ENCODE data around the gene TEX22. TPM values are rescaled to one million over a fixed set of nuclear protein-coding genes. Genes with fewer than 3 reads are reported as not detected.

TEX22 gene
- total RNA-seq, 2 donors from 2014 or later = 0.60 to 1.7 TPM

GRCh38 chr14:105369653-105370040 is 28.7 kb upstream of the TEX22 start:
- Mint-ChIP-seq H3K27ac (no peak overlapping the region), H3K4me1 (peaks cover 4% of the 10 kb centered on the region), H3K4me3 (no peak overlapping the region), H3K27me3 (no peaks in the 10 kb centered on the region), H3K36me3 (ENCODE audit: low read depth) (peaks cover 2% of the 10 kb centered on the region)
- ATAC-seq (no peak), DNase-seq (no peak)
- no peaks in the 10 kb centered on the region for H3K9me3 ChIP-seq (ENCODE audit: control insufficient read depth, low read length, poor library complexity, severe bottlenecking)

GRCh38 chr14:105374389-105374788 is 23.9 kb upstream of the TEX22 start:
- H3K4me3 Mint-ChIP-seq = no peak overlapping the region
- no peak for ATAC-seq
- DNase-seq = no peak
- H3K9me3 ChIP-seq (ENCODE audit: control insufficient read depth, low read length, poor library complexity, severe bottlenecking) = no peaks in the 10 kb centered on the region
- H3K27ac Mint-ChIP-seq = no peak overlapping the region
- peaks cover 2% of the 10 kb centered on the region for H3K36me3 Mint-ChIP-seq (ENCODE audit: low read depth)
- H3K27me3 Mint-ChIP-seq = no peaks in the 10 kb centered on the region
- H3K4me1 Mint-ChIP-seq = peaks cover 12% of the 10 kb centered on the region

- Mint-ChIP-seq H3K4me1 (peaks cover 12% of the 10 kb centered on the region), H3K4me3 (peak overlapping the region; percentile 39), H3K36me3 (ENCODE audit: low read depth) (peaks cover 2% of the 10 kb centered on the region), H3K27ac (peak overlapping the region; percentile 19), H3K27me3 (no peaks in the 10 kb centered on the region)
- H3K9me3 ChIP-seq (ENCODE audit: control insufficient read depth, low read length, poor library complexity, severe bottlenecking) = no peaks in the 10 kb centered on the region
- ATAC-seq (peak; percentile 16), DNase-seq (no peak)
Observed at GRCh38 chr14:105375635-105376057, 22.7 kb upstream of the TEX22 start.

GRCh38 chr14:105376521-105377440 is 21.6 kb upstream of the TEX22 start:
- ATAC-seq = no peak
- Mint-ChIP-seq H3K36me3 (ENCODE audit: low read depth) (no peaks in the 10 kb centered on the region), H3K27ac (no peak overlapping the region), H3K27me3 (no peaks in the 10 kb centered on the region), H3K4me1 (peaks cover 8% of the 10 kb centered on the region), H3K4me3 (no peak overlapping the region)
- H3K9me3 ChIP-seq (ENCODE audit: control insufficient read depth, low read length, poor library complexity, severe bottlenecking) = no peaks in the 10 kb centered on the region
- no peak for DNase-seq

GRCh38 chr14:105377555-105378182 is 20.7 kb upstream of the TEX22 start:
- Mint-ChIP-seq H3K27me3 (no peaks in the 10 kb centered on the region), H3K4me3 (no peak overlapping the region), H3K27ac (no peak overlapping the region), H3K4me1 (peaks cover 8% of the 10 kb centered on the region), H3K36me3 (ENCODE audit: low read depth) (no peaks in the 10 kb centered on the region)
- H3K9me3 ChIP-seq (ENCODE audit: control insufficient read depth, low read length, poor library complexity, severe bottlenecking) = no peaks in the 10 kb centered on the region
- DNase-seq = no peak
- no peak for ATAC-seq

GRCh38 chr14:105378199-105378598 is 20.1 kb upstream of the TEX22 start:
- DNase-seq = no peak
- Mint-ChIP-seq H3K4me3 (no peak overlapping the region), H3K27me3 (no peaks in the 10 kb centered on the region), H3K36me3 (ENCODE audit: low read depth) (no peaks in the 10 kb centered on the region), H3K4me1 (peaks cover 8% of the 10 kb centered on the region), H3K27ac (no peak overlapping the region)
- no peaks in the 10 kb centered on the region for H3K9me3 ChIP-seq (ENCODE audit: control insufficient read depth, low read length, poor library complexity, severe bottlenecking)
- ATAC-seq = no peak

- H3K4me1 Mint-ChIP-seq = peaks cover 8% of the 10 kb centered on the region
- no peaks in the 10 kb centered on the region for H3K9me3 ChIP-seq (ENCODE audit: control insufficient read depth, low read length, poor library complexity, severe bottlenecking)
- ATAC-seq (no peak), DNase-seq (no peak)
- H3K27me3 Mint-ChIP-seq = no peaks in the 10 kb centered on the region
- no peak overlapping the region for H3K27ac Mint-ChIP-seq
- no peak overlapping the region for H3K4me3 Mint-ChIP-seq
- H3K36me3 Mint-ChIP-seq (ENCODE audit: low read depth) = no peaks in the 10 kb centered on the region
Observed at GRCh38 chr14:105378873-105379685, 19.3 kb upstream of the TEX22 start.

- ATAC-seq (no peak), DNase-seq (no peak)
- no peak overlapping the region for H3K4me3 Mint-ChIP-seq
- H3K36me3 Mint-ChIP-seq (ENCODE audit: low read depth) = no peaks in the 10 kb centered on the region
- H3K9me3 ChIP-seq (ENCODE audit: control insufficient read depth, low read length, poor library complexity, severe bottlenecking) = no peaks in the 10 kb centered on the region
- H3K27ac Mint-ChIP-seq = no peak overlapping the region
- no peaks in the 10 kb centered on the region for H3K27me3 Mint-ChIP-seq
- H3K4me1 Mint-ChIP-seq = peaks cover 8% of the 10 kb centered on the region
Observed at GRCh38 chr14:105379946-105380345, 18.4 kb upstream of the TEX22 start.

- Mint-ChIP-seq H3K4me3 (no peak overlapping the region), H3K4me1 (peaks cover 4% of the 10 kb centered on the region), H3K36me3 (ENCODE audit: low read depth) (no peaks in the 10 kb centered on the region), H3K27me3 (no peaks in the 10 kb centered on the region), H3K27ac (no peak overlapping the region)
- DNase-seq = no peak
- no peak for ATAC-seq
- H3K9me3 ChIP-seq (ENCODE audit: control insufficient read depth, low read length, poor library complexity, severe bottlenecking) = no peaks in the 10 kb centered on the region
Observed at GRCh38 chr14:105380756-105381155, 17.6 kb upstream of the TEX22 start.

- H3K4me3 Mint-ChIP-seq = no peak overlapping the region
- no peak for DNase-seq
- no peaks in the 10 kb centered on the region for H3K4me1 Mint-ChIP-seq
- H3K27me3 Mint-ChIP-seq = no peaks in the 10 kb centered on the region
- H3K9me3 ChIP-seq (ENCODE audit: control insufficient read depth, low read length, poor library complexity, severe bottlenecking) = no peaks in the 10 kb centered on the region
- no peak for ATAC-seq
- H3K36me3 Mint-ChIP-seq (ENCODE audit: low read depth) = no peaks in the 10 kb centered on the region
- no peak overlapping the region for H3K27ac Mint-ChIP-seq
Observed at GRCh38 chr14:105381446-105382342, 16.6 kb upstream of the TEX22 start.

- Mint-ChIP-seq H3K27ac (no peak overlapping the region), H3K4me1 (no peaks in the 10 kb centered on the region), H3K36me3 (ENCODE audit: low read depth) (no peaks in the 10 kb centered on the region), H3K27me3 (no peaks in the 10 kb centered on the region), H3K4me3 (no peak overlapping the region)
- DNase-seq (no peak), ATAC-seq (no peak)
- H3K9me3 ChIP-seq (ENCODE audit: control insufficient read depth, low read length, poor library complexity, severe bottlenecking) = no peaks in the 10 kb centered on the region
Observed at GRCh38 chr14:105382343-105383082, 15.8 kb upstream of the TEX22 start.

All from T-helper 17 cell (primary cell).